Measurements from ENCODE around the gene DEPDC1. TPM values are rescaled to one million over a fixed set of nuclear protein-coding genes. Genes with fewer than 3 reads are reported as not detected.
A peak's percentile ranks its signal among the peaks of the same experiment; 100 is the strongest.

Gene DEPDC1
- total RNA-seq, 1 donor from 2014 or later, result 2.6 TPM

GRCh38 chr1:68442822-68443556 lies 53.9 kb downstream of the DEPDC1 start:
- Mint-ChIP-seq H3K9me3 (ENCODE audit: unreplicated experiment) (no peaks in the 10 kb centered on the region), H3K27me3 (ENCODE audit: low read depth, unreplicated experiment) (no peaks in the 10 kb centered on the region), H3K4me1 (ENCODE audit: low read depth, unreplicated experiment) (peaks cover 2% of the 10 kb centered on the region), H3K36me3 (ENCODE audit: low read depth, unreplicated experiment) (no peaks in the 10 kb centered on the region), H3K4me3 (ENCODE audit: unreplicated experiment) (no peak overlapping the region), H3K27ac (ENCODE audit: unreplicated experiment) (no peak overlapping the region)
- DNase-seq (ENCODE audit: low read depth) (peak; percentile 46), FAIRE-seq (peak; percentile 93)
- H3K27me3 ChIP-seq (ENCODE audit: insufficient read depth, low read length), result no peaks in the 10 kb centered on the region
- no peaks in the 10 kb centered on the region for H3K79me2 ChIP-seq (ENCODE audit: insufficient read depth, low read length)
- H3K4me2 ChIP-seq (ENCODE audit: low read length), result no peak overlapping the region
- no peaks in the 10 kb centered on the region for H3K36me3 ChIP-seq (ENCODE audit: insufficient read depth, low read length)
- no peak overlapping the region for H3K9ac ChIP-seq (ENCODE audit: low read length)
- peaks cover 4% of the 10 kb centered on the region for H3K4me1 ChIP-seq (ENCODE audit: insufficient read depth, low read length)
- no peaks in the 10 kb centered on the region for H4K20me1 ChIP-seq (ENCODE audit: insufficient read depth, low read length)
- no peak overlapping the region for H2AFZ ChIP-seq (ENCODE audit: low read depth, low read length)
- TF ChIP-seq EZH2 (IDR thresholded peaks at IDR 0.05; ENCODE audit: insufficient read depth, low read length) (no peak), CTCF (IDR thresholded peaks at IDR 0.05; ENCODE audit: insufficient read depth, low read depth, low read length) (peak; percentile 79)
- H3K4me3 ChIP-seq (ENCODE audit: insufficient read depth, low read depth, low read length), result no peak overlapping the region
- no peak overlapping the region for H3K27ac ChIP-seq (ENCODE audit: low read depth, low read length)
- no peaks in the 10 kb centered on the region for H3K9me3 ChIP-seq (ENCODE audit: insufficient read depth, low read depth, low read length)

DNA sequence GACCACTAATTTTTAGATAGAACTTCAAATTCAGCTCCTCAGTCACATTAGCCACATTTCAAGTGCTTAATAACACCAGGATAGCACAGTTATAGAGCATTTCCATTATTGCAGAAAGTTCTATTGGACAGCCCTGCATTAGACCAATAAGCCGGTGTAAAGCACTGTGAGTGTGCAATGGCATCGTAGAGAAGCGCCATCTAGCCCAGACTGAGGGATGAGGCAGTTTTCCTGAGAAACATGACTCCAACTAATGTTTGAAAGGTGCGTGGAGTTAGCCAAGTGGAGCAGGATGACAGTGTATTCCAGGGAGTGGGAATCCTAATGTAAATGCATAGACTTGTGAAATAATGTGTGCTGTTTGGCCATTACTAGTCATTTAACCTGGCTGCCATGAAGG lies 54.9 kb downstream of the DEPDC1 start:
- Histone ChIP-seq H3K4me1 (ENCODE audit: insufficient read depth, low read length) (peaks cover 4% of the 10 kb centered on the region), H2AFZ (ENCODE audit: low read depth, low read length) (no peak overlapping the region), H3K79me2 (ENCODE audit: insufficient read depth, low read length) (no peaks in the 10 kb centered on the region), H4K20me1 (ENCODE audit: insufficient read depth, low read length) (no peaks in the 10 kb centered on the region), H3K9me3 (ENCODE audit: insufficient read depth, low read depth, low read length) (no peaks in the 10 kb centered on the region), H3K4me3 (ENCODE audit: insufficient read depth, low read depth, low read length) (no peak overlapping the region), H3K4me2 (ENCODE audit: low read length) (no peak overlapping the region), H3K27ac (ENCODE audit: low read depth, low read length) (no peak overlapping the region), H3K9ac (ENCODE audit: low read length) (no peak overlapping the region), H3K27me3 (ENCODE audit: insufficient read depth, low read length) (no peaks in the 10 kb centered on the region), H3K36me3 (ENCODE audit: insufficient read depth, low read length) (no peaks in the 10 kb centered on the region)
- H3K9me3 Mint-ChIP-seq (ENCODE audit: unreplicated experiment), result no peaks in the 10 kb centered on the region
- DNase-seq (ENCODE audit: low read depth), result no peak
- no peak for FAIRE-seq
- H3K27me3 Mint-ChIP-seq (ENCODE audit: low read depth, unreplicated experiment), result no peaks in the 10 kb centered on the region
- peaks cover 2% of the 10 kb centered on the region for H3K4me1 Mint-ChIP-seq (ENCODE audit: low read depth, unreplicated experiment)
- TF ChIP-seq EZH2 (IDR thresholded peaks at IDR 0.05; ENCODE audit: insufficient read depth, low read length), result no peak
- no peak for TF ChIP-seq CTCF (IDR thresholded peaks at IDR 0.05; ENCODE audit: insufficient read depth, low read depth, low read length)
- H3K36me3 Mint-ChIP-seq (ENCODE audit: low read depth, unreplicated experiment), result no peaks in the 10 kb centered on the region
- no peak overlapping the region for H3K27ac Mint-ChIP-seq (ENCODE audit: unreplicated experiment)
- no peak overlapping the region for H3K4me3 Mint-ChIP-seq (ENCODE audit: unreplicated experiment)

DNA sequence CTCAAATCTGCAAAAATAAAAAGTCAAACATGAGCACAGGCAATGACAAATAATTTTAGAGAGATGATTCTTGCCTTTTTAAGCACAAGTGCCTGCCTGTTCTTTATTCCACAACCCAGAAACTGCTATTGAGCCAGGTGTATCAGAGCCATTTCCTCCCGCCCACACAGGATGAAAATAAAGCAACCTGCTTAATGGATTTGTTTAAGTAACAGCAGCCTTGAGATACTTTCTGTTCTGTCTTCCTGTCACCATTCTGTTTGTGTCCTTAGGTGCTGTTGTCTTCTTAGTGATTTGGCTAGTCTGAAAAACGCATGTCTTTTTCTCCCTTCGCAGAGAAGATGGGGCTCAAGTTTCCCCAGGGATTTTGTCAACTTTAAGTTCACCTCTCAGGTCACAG lies 58.6 kb downstream of the DEPDC1 start:
- H4K20me1 ChIP-seq (ENCODE audit: insufficient read depth, low read length), result no peaks in the 10 kb centered on the region
- no peak overlapping the region for H3K27ac Mint-ChIP-seq (ENCODE audit: unreplicated experiment)
- no peaks in the 10 kb centered on the region for H3K27me3 ChIP-seq (ENCODE audit: insufficient read depth, low read length)
- DNase-seq (ENCODE audit: low read depth) (no peak), FAIRE-seq (no peak)
- no peak overlapping the region for H3K27ac ChIP-seq (ENCODE audit: low read depth, low read length)
- no peak overlapping the region for H2AFZ ChIP-seq (ENCODE audit: low read depth, low read length)
- TF ChIP-seq CTCF (IDR thresholded peaks at IDR 0.05; ENCODE audit: insufficient read depth, low read depth, low read length), result no peak
- TF ChIP-seq EZH2 (IDR thresholded peaks at IDR 0.05; ENCODE audit: insufficient read depth, low read length), result no peak
- H3K9me3 ChIP-seq (ENCODE audit: insufficient read depth, low read depth, low read length), result no peaks in the 10 kb centered on the region
- no peaks in the 10 kb centered on the region for H3K27me3 Mint-ChIP-seq (ENCODE audit: low read depth, unreplicated experiment)
- H3K36me3 ChIP-seq (ENCODE audit: insufficient read depth, low read length), result no peaks in the 10 kb centered on the region
- H3K4me3 Mint-ChIP-seq (ENCODE audit: unreplicated experiment), result no peak overlapping the region
- peaks cover under 1% of the 10 kb centered on the region for H3K4me1 Mint-ChIP-seq (ENCODE audit: low read depth, unreplicated experiment)
- no peaks in the 10 kb centered on the region for H3K9me3 Mint-ChIP-seq (ENCODE audit: unreplicated experiment)
- H3K36me3 Mint-ChIP-seq (ENCODE audit: low read depth, unreplicated experiment), result no peaks in the 10 kb centered on the region
- H3K4me2 ChIP-seq (ENCODE audit: low read length), result no peak overlapping the region
- H3K4me1 ChIP-seq (ENCODE audit: insufficient read depth, low read length), result peaks cover 1% of the 10 kb centered on the region
- H3K9ac ChIP-seq (ENCODE audit: low read length), result no peak overlapping the region
- H3K4me3 ChIP-seq (ENCODE audit: insufficient read depth, low read depth, low read length), result no peak overlapping the region
- no peaks in the 10 kb centered on the region for H3K79me2 ChIP-seq (ENCODE audit: insufficient read depth, low read length)
